GM23248 (cell line): ENCODE data around the gene CMAS.

Source experiments
- EZH2 ChIP-seq: fragments of 200-600 bp; sonication (generic); IDR thresholded peaks from 2 replicates; pipeline ENCODE4 v1.6.1; 2018; ENCODE audit warnings: antibody characterized with exemption, mild to moderate bottlenecking; ENCODE audit not compliant: insufficient read depth, poor library complexity, severe bottlenecking
- EZH2phosphoT487 ChIP-seq: fragments of 200-600 bp; sonication (generic); IDR thresholded peaks from 2 replicates; pipeline ENCODE4 v1.6.1; 2018; ENCODE audit warnings: antibody characterized with exemption, moderate library complexity, mild to moderate bottlenecking, low read depth; ENCODE audit not compliant: insufficient read depth

DNA sequence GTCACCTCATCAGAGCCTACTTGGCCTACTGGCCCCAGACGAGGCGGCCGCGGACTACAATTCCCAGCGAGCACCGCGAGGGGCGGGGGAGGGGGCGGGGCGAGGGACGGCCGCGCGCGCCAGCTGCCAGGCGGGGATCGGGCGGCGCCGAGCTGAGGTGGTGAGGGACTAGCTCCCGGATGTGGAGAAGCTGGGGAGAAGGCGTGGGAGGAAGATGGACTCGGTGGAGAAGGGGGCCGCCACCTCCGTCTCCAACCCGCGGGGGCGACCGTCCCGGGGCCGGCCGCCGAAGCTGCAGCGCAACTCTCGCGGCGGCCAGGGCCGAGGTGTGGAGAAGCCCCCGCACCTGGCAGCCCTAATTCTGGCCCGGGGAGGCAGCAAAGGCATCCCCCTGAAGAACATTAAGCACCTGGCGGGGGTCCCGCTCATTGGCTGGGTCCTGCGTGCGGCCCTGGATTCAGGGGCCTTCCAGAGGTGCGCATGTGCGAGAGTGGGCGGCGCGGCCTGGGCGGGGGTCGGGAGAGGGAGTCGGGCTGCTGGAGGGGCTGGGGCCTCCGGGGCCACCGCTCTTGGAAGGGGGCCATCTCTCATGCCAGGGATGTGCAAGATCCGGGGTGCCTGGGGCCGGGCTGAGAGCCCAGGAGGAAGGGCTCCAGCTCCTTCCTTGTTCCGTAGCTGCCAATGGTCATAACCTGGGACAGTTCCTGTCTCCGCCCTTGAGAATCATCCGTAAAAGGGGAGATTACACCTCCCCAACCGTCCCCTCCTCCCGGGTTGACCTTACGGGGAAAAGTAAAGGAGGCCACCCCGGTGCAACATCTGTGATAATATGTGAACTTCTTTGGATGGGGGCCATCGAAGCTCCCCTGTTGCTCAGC is at the start of gene CMAS:
- TF ChIP-seq EZH2 (no peak), EZH2phosphoT487 (no peak)
